Measurements from ENCODE around the gene HIF1AN.

GRCh38 chr10:100489396-100489795 lies 46.3 kb upstream of the HIF1AN start:
- TF ChIP-seq CTCF (IDR thresholded peaks at IDR 0.05) (no peak), REST (IDR thresholded peaks at IDR 0.05; ENCODE audit: insufficient read depth in 1 of 2, low read depth in 2 of 2, low read length in 1 of 2) (no peak), POLR2AphosphoS5 (IDR thresholded peaks at IDR 0.05; ENCODE audit: low read depth, low read length) (no peak), TCF7L2 (IDR thresholded peaks at IDR 0.05; ENCODE audit: low read depth, low read length) (no peak), SIN3A (IDR thresholded peaks at IDR 0.05; ENCODE audit: borderline replicate concordance, insufficient read depth, low read depth, low read length) (no peak)

All from Panc1 (cell line).